Lung microvascular endothelial cell (primary cell): ENCODE measurements around the gene CNPY1. TPM values are rescaled to one million over a fixed set of nuclear protein-coding genes. Genes with fewer than 3 reads are reported as not detected.
A peak's percentile ranks its signal among the peaks of the same experiment; 100 is the strongest.

Experiments
- DNase-seq, 2 donors: peaks; one replicate each; pipeline versions ENCODE4 v3.0.0 to v3.0.0-alpha.2; 2010; ENCODE audit warnings: low read depth in 2 of 2
- total RNA-seq: library from RNA; depleted of rRNA; stranded (reverse); fragments of >200 nt; gene quantifications from 2 replicates; pipeline ENCODE4 v1.2.1, GENCODE V29; 2014

CNPY1 gene
- total RNA-seq, 1 donor from 2014 or later, result not detected

GRCh38 chr7:155512246-155512887, 34.0 kb downstream of the CNPY1 start:
- DNase-seq, result no peak

- no peak for DNase-seq
These were observed 34.7 kb downstream of the CNPY1 start for GRCh38 chr7:155511702-155511996.

- no peak for DNase-seq
These were observed 35.2 kb downstream of the CNPY1 start for GRCh38 chr7:155510975-155511701.

GRCh38 chr7:155509725-155510551, 36.4 kb downstream of the CNPY1 start:
- no peak for DNase-seq

- no peak for DNase-seq
These were observed 37.0 kb downstream of the CNPY1 start for GRCh38 chr7:155509359-155509724.

- DNase-seq, result no peak
These were observed 37.7 kb downstream of the CNPY1 start for GRCh38 chr7:155508376-155509358.

- no peak for DNase-seq
These were observed 38.8 kb downstream of the CNPY1 start for GRCh38 chr7:155507576-155507975.

DNA sequence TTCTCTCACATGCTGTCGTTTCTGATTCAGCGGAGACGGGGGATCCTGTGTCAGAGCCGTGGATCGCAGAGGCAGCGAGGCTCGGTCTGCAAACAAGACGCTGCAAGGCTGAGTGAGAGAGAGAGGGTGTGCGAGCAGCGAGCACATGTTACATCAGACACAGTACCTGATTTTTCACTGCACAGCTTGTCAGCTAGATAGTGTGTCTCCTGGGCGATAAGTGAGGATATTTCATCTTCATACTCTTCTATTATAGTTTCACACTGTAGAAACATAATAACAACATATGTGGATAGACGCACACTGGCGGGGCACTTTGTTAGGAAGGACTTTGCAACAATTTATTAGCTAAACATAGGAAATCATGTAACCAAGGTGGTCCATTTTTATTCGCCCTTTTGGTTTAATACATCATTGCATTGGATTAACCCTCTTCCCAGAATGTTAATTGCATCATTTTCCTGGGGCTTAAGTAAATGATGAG, 39.5 kb downstream of the CNPY1 start:
- DNase-seq, result no peak

- DNase-seq, result no peak
These were observed 41.0 kb downstream of the CNPY1 start for GRCh38 chr7:155505422-155505793.

- no peak for DNase-seq
These were observed 49.0 kb downstream of the CNPY1 start for GRCh38 chr7:155497149-155497901.

- DNase-seq, result no peak
These were observed 49.9 kb downstream of the CNPY1 start for GRCh38 chr7:155496267-155497005.

- DNase-seq, result no peak
These were observed 50.7 kb downstream of the CNPY1 start for GRCh38 chr7:155495440-155496248.

DNA sequence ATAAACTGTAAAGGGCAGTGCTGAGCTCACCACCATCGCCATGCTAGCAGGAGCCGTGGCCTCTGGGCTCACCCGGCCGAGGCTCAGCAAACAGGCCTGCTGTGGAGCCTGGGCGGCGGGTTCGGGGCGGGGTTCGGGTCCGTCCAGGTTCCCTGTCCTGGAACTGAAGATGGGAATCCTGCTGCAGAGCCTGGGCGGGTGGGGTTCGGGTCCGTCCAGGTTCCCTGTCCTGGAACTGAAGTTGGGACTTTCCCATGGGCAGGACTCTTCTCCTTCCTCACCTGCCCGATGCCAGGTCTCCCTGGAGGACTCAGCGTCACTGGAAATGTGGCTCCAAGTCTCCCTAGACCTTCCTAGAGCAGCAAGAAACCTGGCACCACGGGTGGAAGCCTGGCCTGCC, 51.8 kb downstream of the CNPY1 start:
- DNase-seq, result no peak

- no peak for DNase-seq
These were observed 52.4 kb downstream of the CNPY1 start for GRCh38 chr7:155493744-155494538.

GRCh38 chr7:155491812-155492211, 54.5 kb downstream of the CNPY1 start:
- no peak for DNase-seq

GRCh38 chr7:155490697-155491628, 55.4 kb downstream of the CNPY1 start:
- peak; percentile 23 to 41 for DNase-seq
